OCI-LY7 (cell line): ENCODE measurements around the gene KCNK13. TPM values are rescaled to one million over a fixed set of nuclear protein-coding genes. Genes with fewer than 3 reads are reported as not detected.

Experiments used
- BruUV-seq: library from RNA; stranded (reverse); fragments of 400-500 nt; replicated peaks from 2 replicates; lab custom pipeline; 2021; lab: Mats Ljungman, UMichigan
- CTCF ChIA-PET: fragments of 300-600 bp; sonication (Branson Sonifier 250); formaldehyde crosslinking; loops from one replicate; lab custom pipeline; 2022; ENCODE audit warnings: antibody characterized with exemption; ENCODE audit not compliant: unreplicated experiment; lab: Charles Lee
- POLR2A ChIA-PET: fragments of 300-600 bp; sonication (Branson Sonifier 250); formaldehyde crosslinking; loops from one replicate; lab custom pipeline; 2022; ENCODE audit warnings: antibody characterized with exemption; lab: Charles Lee
- DNase-seq: peaks from one replicate; pipeline ENCODE4 v3.0.0-alpha.2; 2015; ENCODE audit warnings: low spot score
- H2AFZ ChIP-seq: fragments of 200-600 bp; sonication (generic), shearing (Covaris generic); 2 replicates; pipeline ENCODE4 v1.6.1; 2014; ENCODE audit warnings: mild to moderate bottlenecking, antibody characterized with exemption, low read length, moderate library complexity
- H3K27ac ChIP-seq: fragments of 200-600 bp; sonication (generic); 2 replicates; pipeline ENCODE4 v1.5.1; 2014; ENCODE audit warnings: mixed run types, low read depth, mild to moderate bottlenecking, moderate library complexity, low read length, inconsistent platforms; ENCODE audit not compliant: poor library complexity, severe bottlenecking
- H3K36me3 ChIP-seq: fragments of 200-600 bp; sonication (generic); 2 replicates; pipeline ENCODE4 v1.6.1; 2014; ENCODE audit warnings: mild to moderate bottlenecking, antibody characterized with exemption, low read length, moderate library complexity, mixed read lengths; ENCODE audit not compliant: insufficient read depth
- H3K4me1 ChIP-seq: fragments of 200-600 bp; sonication (generic); 2 replicates; pipeline ENCODE4 v1.5.1; 2014; ENCODE audit warnings: mild to moderate bottlenecking, low read length; ENCODE audit not compliant: insufficient read depth, poor library complexity, severe bottlenecking
- H3K4me2 ChIP-seq: fragments of 200-600 bp; sonication (generic); 2 replicates; pipeline ENCODE4 v1.6.1; 2014; ENCODE audit warnings: mild to moderate bottlenecking, low read length
- H3K4me3 ChIP-seq: fragments of 200-600 bp; sonication (generic); 2 replicates; pipeline ENCODE4 v1.5.1; 2014; ENCODE audit warnings: mild to moderate bottlenecking, low read depth, low read length; ENCODE audit not compliant: poor library complexity, severe bottlenecking
- H3K79me2 ChIP-seq: fragments of 200-600 bp; sonication (generic); 2 replicates; pipeline ENCODE4 v1.6.1; 2016; ENCODE audit warnings: low read depth, mild to moderate bottlenecking, low read length, moderate library complexity, mixed read lengths; ENCODE audit not compliant: insufficient read depth
- H3K9me2 ChIP-seq: fragments of 200-600 bp; sonication (generic); 2 replicates; pipeline ENCODE4 v1.6.1; 2016; ENCODE audit warnings: mild to moderate bottlenecking, low read length, mixed read lengths; ENCODE audit not compliant: insufficient read depth
- H3K9me3 ChIP-seq: fragments of 200-600 bp; sonication (generic); 2 replicates; pipeline ENCODE4 v1.6.1; 2014; ENCODE audit warnings: mild to moderate bottlenecking, mixed run types, low read length, mixed read lengths
- H4K20me1 ChIP-seq: fragments of 200-600 bp; sonication (generic); 2 replicates; pipeline ENCODE4 v1.6.1; 2014; ENCODE audit warnings: mild to moderate bottlenecking, antibody characterized with exemption, low read length, moderate library complexity, mixed read lengths; ENCODE audit not compliant: insufficient read depth
- CTCF ChIP-seq: fragments of 200-600 bp; sonication (generic); conservative IDR thresholded peaks from 2 replicates; pipeline ENCODE4 v1.5.1; 2014; ENCODE audit warnings: mild to moderate bottlenecking, antibody characterized with exemption, low read length, moderate library complexity, mixed read lengths
- EZH2phosphoT487 ChIP-seq: fragments of 200-600 bp; sonication (generic); IDR thresholded peaks from 2 replicates; pipeline ENCODE4 v1.6.1; 2018; ENCODE audit warnings: low read depth, borderline replicate concordance, mild to moderate bottlenecking, mixed run types, antibody characterized with exemption, low read length, moderate library complexity, mixed read lengths
- intact Hi-C: fragments of 100-400 bp; cut with micrococcal nuclease; formaldehyde crosslinking; loops from one replicate; pipeline ENCODE4 v1.10.0; 2022; ENCODE audit not compliant: unreplicated experiment
- total RNA-seq, 2 experiments: library from RNA; depleted of rRNA in 1 of 2; stranded (reverse); fragments of >200 nt in 1 of 2; shearing (Covaris generic) in 1 of 2; gene quantifications; 2 replicates each; pipeline ENCODE4 v1.2.3, GENCODE V29; 2014 to 2022

Gene KCNK13
- total RNA-seq, 2 experiments from 2014 or later = not detected

GRCh38 chr14:90107789-90108188 is 46.0 kb downstream of the KCNK13 start:
- no peak for DNase-seq
- intact Hi-C loops = no loop called here
- ChIA-PET CTCF (no interaction called here), POLR2A (no interaction called here)
- Histone ChIP-seq H3K4me2 (no peak overlapping the region), H3K4me1 (no peaks in the 10 kb centered on the region), H3K9me3 (no peaks in the 10 kb centered on the region), H2AFZ (no peak overlapping the region), H3K36me3 (no peaks in the 10 kb centered on the region), H4K20me1 (no peaks in the 10 kb centered on the region), H3K79me2 (no peaks in the 10 kb centered on the region), H3K9me2 (no peaks in the 10 kb centered on the region), H3K4me3 (no peak overlapping the region), H3K27ac (no peak overlapping the region)
- no TSS peak for BruUV-seq
- TF ChIP-seq EZH2phosphoT487 (no peak), CTCF (no peak)

- H3K4me1 ChIP-seq = no peaks in the 10 kb centered on the region
- H3K4me3 ChIP-seq = no peak overlapping the region
- BruUV-seq = no TSS peak
- no peaks in the 10 kb centered on the region for H4K20me1 ChIP-seq
- H3K36me3 ChIP-seq = no peaks in the 10 kb centered on the region
- CTCF ChIA-PET = no interaction called here
- no peak overlapping the region for H2AFZ ChIP-seq
- no peak overlapping the region for H3K4me2 ChIP-seq
- DNase-seq = no peak
- H3K9me2 ChIP-seq = no peaks in the 10 kb centered on the region
- intact Hi-C loops = no loop called here
- H3K27ac ChIP-seq = no peak overlapping the region
- no peaks in the 10 kb centered on the region for H3K79me2 ChIP-seq
- no peaks in the 10 kb centered on the region for H3K9me3 ChIP-seq
- TF ChIP-seq EZH2phosphoT487 (no peak), CTCF (peak; percentile 47)
- POLR2A ChIA-PET = interaction anchor here (0.7 kb wide), 1 partner anchor 417 kb away, joined by 3 read pairs; no protein-coding TSS in a partner anchor
Measured at GRCh38 chr14:90109858-90110257, 48.1 kb downstream of the KCNK13 start.

GRCh38 chr14:90111895-90112534 is 50.2 kb downstream of the KCNK13 start:
- no peak for TF ChIP-seq CTCF
- no peak for TF ChIP-seq EZH2phosphoT487
- Histone ChIP-seq H3K4me1 (no peaks in the 10 kb centered on the region), H3K79me2 (no peaks in the 10 kb centered on the region), H3K9me2 (no peaks in the 10 kb centered on the region), H3K4me2 (no peak overlapping the region), H3K4me3 (no peak overlapping the region), H2AFZ (no peak overlapping the region), H3K9me3 (no peaks in the 10 kb centered on the region), H3K36me3 (no peaks in the 10 kb centered on the region), H3K27ac (no peak overlapping the region), H4K20me1 (no peaks in the 10 kb centered on the region)
- POLR2A ChIA-PET = no interaction called here
- no peak for DNase-seq
- intact Hi-C loops = no loop called here
- no TSS peak for BruUV-seq
- CTCF ChIA-PET = no interaction called here
